Measurements from ENCODE around the gene ASIC5. TPM values are rescaled to one million over a fixed set of nuclear protein-coding genes. Genes with fewer than 3 reads are reported as not detected.

The ASIC5 gene
- polyA plus RNA-seq, 3 donors, result not detected

- TF ChIP-seq, protein P1, sequence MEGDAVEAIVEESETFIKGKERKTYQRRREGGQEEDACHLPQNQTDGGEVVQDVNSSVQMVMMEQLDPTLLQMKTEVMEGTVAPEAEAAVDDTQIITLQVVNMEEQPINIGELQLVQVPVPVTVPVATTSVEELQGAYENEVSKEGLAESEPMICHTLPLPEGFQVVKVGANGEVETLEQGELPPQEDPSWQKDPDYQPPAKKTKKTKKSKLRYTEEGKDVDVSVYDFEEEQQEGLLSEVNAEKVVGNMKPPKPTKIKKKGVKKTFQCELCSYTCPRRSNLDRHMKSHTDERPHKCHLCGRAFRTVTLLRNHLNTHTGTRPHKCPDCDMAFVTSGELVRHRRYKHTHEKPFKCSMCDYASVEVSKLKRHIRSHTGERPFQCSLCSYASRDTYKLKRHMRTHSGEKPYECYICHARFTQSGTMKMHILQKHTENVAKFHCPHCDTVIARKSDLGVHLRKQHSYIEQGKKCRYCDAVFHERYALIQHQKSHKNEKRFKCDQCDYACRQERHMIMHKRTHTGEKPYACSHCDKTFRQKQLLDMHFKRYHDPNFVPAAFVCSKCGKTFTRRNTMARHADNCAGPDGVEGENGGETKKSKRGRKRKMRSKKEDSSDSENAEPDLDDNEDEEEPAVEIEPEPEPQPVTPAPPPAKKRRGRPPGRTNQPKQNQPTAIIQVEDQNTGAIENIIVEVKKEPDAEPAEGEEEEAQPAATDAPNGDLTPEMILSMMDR (IDR thresholded peaks at IDR 0.05), result no peak
- peak; percentile 31 to 64 (median 45) for DNase-seq
- no peak overlapping the region for H3K27ac Mint-ChIP-seq
- H3K9ac ChIP-seq (ENCODE audit: insufficient read depth, low read length, poor library complexity, severe bottlenecking), result no peak overlapping the region
- intact Hi-C loops (cut with micrococcal nuclease), result no loop called here
- H3K79me2 ChIP-seq (ENCODE audit: insufficient read depth, low read length), result no peaks in the 10 kb centered on the region
- H3K36me3 Mint-ChIP-seq, result no peaks in the 10 kb centered on the region
- no peaks in the 10 kb centered on the region for H3K27me3 Mint-ChIP-seq (ENCODE audit: low read depth in 3 of 3)
- H3K9me3 Mint-ChIP-seq, result peaks cover 0 to 9% (median 5%) of the 10 kb centered on the region in 7 donors
- no peak overlapping the region for H3K4me3 Mint-ChIP-seq
- no peak overlapping the region for H2AFZ ChIP-seq (ENCODE audit: insufficient read depth, low read depth, low read length, poor library complexity, severe bottlenecking)
- H4K20me1 ChIP-seq (ENCODE audit: insufficient read depth, low read length), result no peaks in the 10 kb centered on the region
- H3K27me3 ChIP-seq (ENCODE audit: control insufficient read depth in 2 of 2, insufficient read depth in 2 of 2, low read length in 2 of 2), result no peaks in the 10 kb centered on the region
- no peak overlapping the region for H3K27ac ChIP-seq (ENCODE audit: low read depth in 1 of 2, low read length in 2 of 2)
- no peaks in the 10 kb centered on the region for H3K36me3 ChIP-seq (replicated peaks in 1 of 2; ENCODE audit: control insufficient read depth in 1 of 2, insufficient read depth in 2 of 2, low read length in 2 of 2)
- no peak overlapping the region for H3K4me3 ChIP-seq (replicated peaks in 1 of 3; ENCODE audit: low read depth in 2 of 3, low read length in 3 of 3)
- 53% methylated on average over 3 of the region's 5 CpGs for WGBS (ENCODE audit: insufficient coverage)
- peaks cover 0 to 5% of the 10 kb centered on the region in 2 donors for H3K9me3 ChIP-seq (replicated peaks in 1 of 2; ENCODE audit: control insufficient read depth in 1 of 2, insufficient read depth in 1 of 2, low read length in 2 of 2)
- H3K4me1 ChIP-seq (ENCODE audit: control insufficient read depth in 1 of 2, insufficient read depth in 2 of 2, low read length in 2 of 2), result no peaks in the 10 kb centered on the region
- H3K4me1 Mint-ChIP-seq, result no peaks in the 10 kb centered on the region
- H3K4me2 ChIP-seq (replicated peaks; ENCODE audit: extremely low read depth, low read length, poor library complexity, severe bottlenecking), result no peak overlapping the region
Measured at GRCh38 chr4:155889031-155889793, 23.1 kb upstream of the ASIC5 start.

DNA sequence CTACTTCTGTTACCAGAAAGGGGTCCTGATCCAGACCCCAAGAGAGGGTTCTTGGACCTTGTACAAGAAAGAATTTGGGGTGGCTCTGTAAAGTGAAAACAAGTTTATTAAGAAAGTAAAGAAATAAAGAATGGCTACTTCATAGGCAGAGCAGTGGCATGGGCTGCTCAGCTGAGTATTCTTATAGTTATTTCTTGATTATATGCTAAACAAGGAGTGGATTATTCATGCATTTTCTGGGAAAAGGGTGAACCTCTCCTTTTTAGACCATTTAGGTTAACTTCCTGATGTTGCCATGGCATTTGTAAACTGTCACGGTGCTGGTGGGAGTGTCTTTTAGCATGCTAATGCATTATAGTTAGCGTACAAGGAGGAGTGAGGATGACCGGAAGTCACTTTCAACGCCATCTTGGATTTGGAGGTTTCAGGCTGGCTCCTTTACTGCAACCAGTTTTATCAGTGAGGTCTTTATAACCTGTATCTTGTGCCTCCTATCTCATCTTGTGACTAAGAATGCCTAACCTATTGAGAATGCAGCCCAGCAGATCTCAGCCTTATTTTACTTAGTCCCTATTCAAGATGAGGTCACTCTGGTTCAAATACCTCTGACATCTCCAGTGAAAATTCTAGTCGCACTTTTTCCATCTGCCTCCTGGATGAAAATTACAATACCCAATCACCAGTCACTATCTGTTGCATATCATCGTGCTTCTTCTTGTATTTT lies 21.9 kb upstream of the ASIC5 start:
- Histone ChIP-seq H3K9ac (ENCODE audit: insufficient read depth, low read length, poor library complexity, severe bottlenecking) (no peak overlapping the region), H3K9me3 (replicated peaks in 1 of 2; ENCODE audit: control insufficient read depth in 1 of 2, insufficient read depth in 1 of 2, low read length in 2 of 2) (peaks cover 0 to 5% of the 10 kb centered on the region in 2 donors), H3K27me3 (ENCODE audit: control insufficient read depth in 2 of 2, insufficient read depth in 2 of 2, low read length in 2 of 2) (no peaks in the 10 kb centered on the region), H2AFZ (ENCODE audit: insufficient read depth, low read depth, low read length, poor library complexity, severe bottlenecking) (no peak overlapping the region), H3K4me2 (replicated peaks; ENCODE audit: extremely low read depth, low read length, poor library complexity, severe bottlenecking) (no peak overlapping the region), H3K79me2 (ENCODE audit: insufficient read depth, low read length) (no peaks in the 10 kb centered on the region), H4K20me1 (ENCODE audit: insufficient read depth, low read length) (no peaks in the 10 kb centered on the region), H3K4me1 (ENCODE audit: control insufficient read depth in 1 of 2, insufficient read depth in 2 of 2, low read length in 2 of 2) (no peaks in the 10 kb centered on the region), H3K36me3 (replicated peaks in 1 of 2; ENCODE audit: control insufficient read depth in 1 of 2, insufficient read depth in 2 of 2, low read length in 2 of 2) (no peaks in the 10 kb centered on the region), H3K4me3 (replicated peaks in 1 of 3; ENCODE audit: low read depth in 2 of 3, low read length in 3 of 3) (no peak overlapping the region), H3K27ac (ENCODE audit: low read depth in 1 of 2, low read length in 2 of 2) (no peak overlapping the region)
- intact Hi-C loops (cut with micrococcal nuclease), result no loop called here
- no peaks in the 10 kb centered on the region for H3K27me3 Mint-ChIP-seq (ENCODE audit: low read depth in 3 of 3)
- H3K36me3 Mint-ChIP-seq, result no peaks in the 10 kb centered on the region
- H3K4me1 Mint-ChIP-seq, result no peaks in the 10 kb centered on the region
- H3K4me3 Mint-ChIP-seq, result no peak overlapping the region
- no peak for DNase-seq
- H3K27ac Mint-ChIP-seq, result no peak overlapping the region
- WGBS (ENCODE audit: insufficient coverage), result 0% methylated on average over 1 of the region's 6 CpGs
- TF ChIP-seq, protein P1 (IDR thresholded peaks at IDR 0.05), result no peak
- H3K9me3 Mint-ChIP-seq, result peaks cover 0 to 12% (median 5%) of the 10 kb centered on the region in 7 donors
